ENCODE measurements around the gene CES1. TPM values are rescaled to one million over a fixed set of nuclear protein-coding genes. Genes with fewer than 3 reads are reported as not detected.

CES1 gene
- total and polyA plus RNA-seq, 2 of the 8 experiments (the other 6 are each of a cell fraction or from before 2014, with no cell fraction given): 0.91 to 1.2 TPM

GRCh38 chr16:55810451-55810961 is 22.4 kb downstream of the CES1 start:
- H3K23ac ChIP-seq (ENCODE audit: insufficient read length): no peak overlapping the region
- H3K27me3 ChIP-seq (replicated peaks in 1 of 4; ENCODE audit: control insufficient read depth in 3 of 4, extremely low read depth in 1 of 4, insufficient read depth in 3 of 4, low read length in 3 of 4): no peaks in the 10 kb centered on the region; a peak in 1 of 7 replicates
- POLR2A ChIA-PET (ENCODE audit: partially characterized antibody): no interaction called here
- no peaks in the 10 kb centered on the region for H3K9me3 ChIP-seq (ENCODE audit: insufficient read depth in 2 of 2, low read depth in 1 of 2, low read length in 1 of 2)
- no peaks in the 10 kb centered on the region for H3K79me1 ChIP-seq (ENCODE audit: low read depth, low read length)
- H3K4me2 ChIP-seq (ENCODE audit: insufficient read depth in 1 of 2, low read depth in 2 of 2, low read length in 2 of 2): no peak overlapping the region
- no peak overlapping the region for H2AK5ac ChIP-seq (ENCODE audit: low read depth, low read length)
- H3K79me2 ChIP-seq (ENCODE audit: control insufficient read depth in 1 of 2, insufficient read depth in 2 of 2, low read length in 2 of 2): no peaks in the 10 kb centered on the region
- H3K4me3 ChIP-seq (ENCODE audit: extremely low read depth in 1 of 4, insufficient read depth in 2 of 4, low read depth in 3 of 4, low read length in 4 of 4): no peak overlapping the region
- 91% methylated on average over 7 of the region's 8 CpGs; no CpG with 5 or more reads in 1 of the 2 experiments for WGBS, 2 experiments (ENCODE audit: extremely low coverage in 1 of 2, insufficient coverage in 1 of 2, insufficient read length in 1 of 2, insufficient replicate concordance in 2 of 2, low coverage in 1 of 2, low lambda C conversion rate in 2 of 2, missing lambda C conversion rate in 1 of 2)
- H3K23me2 ChIP-seq (ENCODE audit: low read depth, low read length): no peaks in the 10 kb centered on the region; the same call in 1 of the 2 replicates
- FAIRE-seq (no peak), DNase-seq (ENCODE audit: low read depth in 1 of 2, low spot score in 2 of 2) (no peak)
- no peak overlapping the region for H2BK120ac ChIP-seq (replicated peaks; ENCODE audit: low read depth, low read length)
- no peak overlapping the region for H4K8ac ChIP-seq (ENCODE audit: extremely low read depth, insufficient read depth, low read length)
- no peak overlapping the region for H4K91ac ChIP-seq (replicated peaks; ENCODE audit: insufficient read length, low read length)
- H2BK20ac ChIP-seq (ENCODE audit: low read length): no peak overlapping the region
- no peak overlapping the region for H3K56ac ChIP-seq (replicated peaks; ENCODE audit: insufficient read length, low read depth, low read length)
- CTCF ChIA-PET (ENCODE audit: partially characterized antibody): no interaction called here
- no peak overlapping the region for H3K18ac ChIP-seq (ENCODE audit: extremely low read depth, low read length)
- H4K5ac ChIP-seq (ENCODE audit: insufficient read length, low read depth, low read length): no peak overlapping the region
- no peak overlapping the region for H3K9ac ChIP-seq (replicated peaks in 1 of 4; ENCODE audit: extremely low read depth in 1 of 4, low read depth in 3 of 4, low read length in 3 of 4)
- no peak overlapping the region for H3K14ac ChIP-seq (ENCODE audit: insufficient read length)
- H2BK5ac ChIP-seq (ENCODE audit: low read depth, low read length): no peak overlapping the region
- H4K20me1 ChIP-seq (replicated peaks in 1 of 2; ENCODE audit: control insufficient read depth in 1 of 2, insufficient read depth in 2 of 2, low read length in 2 of 2): no peaks in the 10 kb centered on the region
- H3K4me1 ChIP-seq (replicated peaks in 1 of 4; ENCODE audit: control insufficient read depth in 3 of 4, insufficient read depth in 4 of 4, low read length in 3 of 4): peaks cover 0 to 7% (median under 1%) of the 10 kb centered on the region in 4 experiments; a peak in 2 of 7 replicates
- no peak overlapping the region for H2AFZ ChIP-seq (ENCODE audit: low read length)
- H2BK12ac ChIP-seq (ENCODE audit: low read depth, low read length): no peak overlapping the region
- no peaks in the 10 kb centered on the region for H3K36me3 ChIP-seq (ENCODE audit: control insufficient read depth in 2 of 4, insufficient read depth in 4 of 4, low read length in 3 of 4)
- no peak for TF ChIP-seq BCL11A (IDR thresholded peaks at IDR 0.05; ENCODE audit: low read depth in 2 of 2, low read length in 2 of 2)
- TF ChIP-seq CEBPB (IDR thresholded peaks at IDR 0.05; ENCODE audit: low read depth, low read length): no peak
- H2BK15ac ChIP-seq (ENCODE audit: low read length): no peak overlapping the region
- no peak overlapping the region for H3K27ac ChIP-seq (ENCODE audit: low read depth, low read length)
- no peak overlapping the region for H3K4ac ChIP-seq (replicated peaks; ENCODE audit: insufficient read length, low read depth, low read length)

All from H1 (cell line).